CD4-positive, alpha-beta T cell treated with Interleukin-6 for 4 hours (primary cell): ENCODE data around the gene IL1RAPL2.
"Not testable (repeated sequence)": the region's sequence is repeated elsewhere in the genome, so short reads cannot be mapped to it uniquely, and the experiment has no call there.

Experiments
- DNase-seq: peaks from one replicate; pipeline ENCODE4 v3.0.0-alpha.2; 2020; ENCODE audit warnings: mixed read lengths

IL1RAPL2 gene

GRCh38 chrX:104863466-104863865, 297.5 kb downstream of the IL1RAPL2 start:
- no peak for DNase-seq

GRCh38 chrX:104864296-104864695, 298.3 kb downstream of the IL1RAPL2 start:
- DNase-seq = no peak

- no peak for DNase-seq
These were observed 311.5 kb downstream of the IL1RAPL2 start for GRCh38 chrX:104877504-104877903.

GRCh38 chrX:104902070-104902469, 336.1 kb downstream of the IL1RAPL2 start:
- DNase-seq = no peak

- peak; percentile 20 for DNase-seq
These were observed 343.7 kb downstream of the IL1RAPL2 start for GRCh38 chrX:104909694-104910093.

- no peak for DNase-seq
These were observed 347.3 kb downstream of the IL1RAPL2 start for GRCh38 chrX:104913348-104913747.

GRCh38 chrX:104914686-104915085, 348.7 kb downstream of the IL1RAPL2 start:
- DNase-seq = not testable (repeated sequence)

GRCh38 chrX:104918122-104918521, 352.1 kb downstream of the IL1RAPL2 start:
- DNase-seq = no peak

GRCh38 chrX:104921584-104922205, 355.7 kb downstream of the IL1RAPL2 start:
- no peak for DNase-seq

GRCh38 chrX:104922206-104922621, 356.2 kb downstream of the IL1RAPL2 start:
- peak; percentile 71 for DNase-seq

- no peak for DNase-seq
These were observed 363.3 kb downstream of the IL1RAPL2 start for GRCh38 chrX:104929324-104929723.

GRCh38 chrX:104935581-104935980, 369.6 kb downstream of the IL1RAPL2 start:
- DNase-seq = no peak

GRCh38 chrX:104953251-104953650, 387.3 kb downstream of the IL1RAPL2 start:
- DNase-seq = no peak

GRCh38 chrX:104961926-104962325, 395.9 kb downstream of the IL1RAPL2 start:
- DNase-seq = no peak

GRCh38 chrX:104968241-104968640, 402.2 kb downstream of the IL1RAPL2 start:
- DNase-seq = no peak

- no peak for DNase-seq
These were observed 406.7 kb downstream of the IL1RAPL2 start for GRCh38 chrX:104972737-104973136.

- no peak for DNase-seq
These were observed 421.1 kb downstream of the IL1RAPL2 start for GRCh38 chrX:104987063-104987462.

- no peak for DNase-seq
These were observed 422.0 kb downstream of the IL1RAPL2 start for GRCh38 chrX:104988038-104988437.

GRCh38 chrX:104995546-104995945, 429.5 kb downstream of the IL1RAPL2 start:
- DNase-seq = no peak

- no peak for DNase-seq
These were observed 440.1 kb downstream of the IL1RAPL2 start for GRCh38 chrX:105006103-105006502.

- DNase-seq = no peak
These were observed 441.0 kb downstream of the IL1RAPL2 start for GRCh38 chrX:105006996-105007395.

GRCh38 chrX:105013719-105014118, 447.7 kb downstream of the IL1RAPL2 start:
- no peak for DNase-seq

- DNase-seq = no peak
These were observed 451.6 kb downstream of the IL1RAPL2 start for GRCh38 chrX:105017641-105018040.

- no peak for DNase-seq
These were observed 452.9 kb downstream of the IL1RAPL2 start for GRCh38 chrX:105018865-105019264.

- not testable (repeated sequence) for DNase-seq
These were observed 463.0 kb downstream of the IL1RAPL2 start for GRCh38 chrX:105028962-105029361.
